OCI-LY1 (cell line): ENCODE data around the gene TRNP1.

Experiments
- EZH2 ChIP-seq: fragments of 200-600 bp; sonication (generic), shearing (Covaris generic); IDR thresholded peaks from 2 replicates; pipeline ENCODE4 v1.8.0; 2017; ENCODE audit warnings: borderline replicate concordance, mixed run types, mild to moderate bottlenecking, antibody characterized with exemption, low read length, moderate library complexity, mixed read lengths
- TF ChIP-seq, protein P1 (sequence below): fragments of 200-600 bp; sonication (generic), shearing (Covaris generic); IDR thresholded peaks from 2 replicates; pipeline ENCODE4 v1.5.1; 2017; ENCODE audit warnings: mild to moderate bottlenecking, antibody characterized with exemption, low read length, moderate library complexity, mixed read lengths

DNA sequence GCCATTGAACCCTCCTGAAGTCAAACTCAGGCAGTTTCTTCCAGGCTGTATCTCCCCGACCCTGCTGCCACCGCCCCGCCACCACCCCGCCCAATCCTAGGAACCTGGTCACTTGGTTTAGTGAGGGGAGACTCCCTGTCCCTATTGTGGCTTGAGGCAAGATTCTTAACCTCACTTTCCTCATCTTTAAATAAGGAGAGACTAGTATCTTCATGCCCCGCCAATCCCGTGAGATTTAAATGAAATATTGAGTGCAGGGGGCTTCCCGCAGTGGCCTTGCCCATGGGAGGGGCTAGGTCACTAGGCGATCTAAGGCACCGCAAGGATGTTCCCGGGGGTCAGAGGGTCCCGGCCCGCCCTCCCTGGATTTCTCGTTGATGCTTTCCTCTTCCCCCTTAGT, 34.2 kb upstream of the TRNP1 start:
- TF ChIP-seq EZH2 = no peak
- TF ChIP-seq, protein P1, sequence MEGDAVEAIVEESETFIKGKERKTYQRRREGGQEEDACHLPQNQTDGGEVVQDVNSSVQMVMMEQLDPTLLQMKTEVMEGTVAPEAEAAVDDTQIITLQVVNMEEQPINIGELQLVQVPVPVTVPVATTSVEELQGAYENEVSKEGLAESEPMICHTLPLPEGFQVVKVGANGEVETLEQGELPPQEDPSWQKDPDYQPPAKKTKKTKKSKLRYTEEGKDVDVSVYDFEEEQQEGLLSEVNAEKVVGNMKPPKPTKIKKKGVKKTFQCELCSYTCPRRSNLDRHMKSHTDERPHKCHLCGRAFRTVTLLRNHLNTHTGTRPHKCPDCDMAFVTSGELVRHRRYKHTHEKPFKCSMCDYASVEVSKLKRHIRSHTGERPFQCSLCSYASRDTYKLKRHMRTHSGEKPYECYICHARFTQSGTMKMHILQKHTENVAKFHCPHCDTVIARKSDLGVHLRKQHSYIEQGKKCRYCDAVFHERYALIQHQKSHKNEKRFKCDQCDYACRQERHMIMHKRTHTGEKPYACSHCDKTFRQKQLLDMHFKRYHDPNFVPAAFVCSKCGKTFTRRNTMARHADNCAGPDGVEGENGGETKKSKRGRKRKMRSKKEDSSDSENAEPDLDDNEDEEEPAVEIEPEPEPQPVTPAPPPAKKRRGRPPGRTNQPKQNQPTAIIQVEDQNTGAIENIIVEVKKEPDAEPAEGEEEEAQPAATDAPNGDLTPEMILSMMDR = no peak
